Ectodermal cell (in vitro differentiated cells): ENCODE results near the gene HSD17B7.

ENCODE experiments used
- H3K27ac ChIP-seq: 2 replicates; pipeline ENCODE4 v1.7.0; 2013; ENCODE audit warnings: mild to moderate bottlenecking, low read depth, low read length; ENCODE audit not compliant: insufficient read depth, poor library complexity, severe bottlenecking
- H3K27me3 ChIP-seq: 2 replicates; pipeline ENCODE4 v1.7.0; 2013; ENCODE audit warnings: mild to moderate bottlenecking, low read length; ENCODE audit not compliant: insufficient read depth, control insufficient read depth, poor library complexity, severe bottlenecking
- H3K36me3 ChIP-seq: one replicate; pipeline ENCODE4 v1.7.0; 2013; ENCODE audit warnings: low read length; ENCODE audit not compliant: control insufficient read depth, insufficient read depth
- H3K4me1 ChIP-seq: one replicate; pipeline ENCODE4 v1.7.0; 2013; ENCODE audit warnings: low read length; ENCODE audit not compliant: control insufficient read depth, insufficient read depth
- H3K4me3 ChIP-seq: 2 replicates; pipeline ENCODE4 v1.7.0; 2013; ENCODE audit warnings: low read depth, low read length, control low read depth; ENCODE audit not compliant: insufficient read depth
- H3K9me3 ChIP-seq: 2 replicates; pipeline ENCODE4 v1.7.0; 2013; ENCODE audit warnings: mild to moderate bottlenecking, low read length, moderate library complexity; ENCODE audit not compliant: control insufficient read depth
- WGBS, 2 experiments: methylation state at CpG; one replicate each; pipeline ENCODE4 v1.1.7; 2013; ENCODE audit warnings: missing lambda C conversion rate in 2 of 2; 5-methylcytosine and 5-hydroxymethylcytosine counted together

HSD17B7 gene

DNA sequence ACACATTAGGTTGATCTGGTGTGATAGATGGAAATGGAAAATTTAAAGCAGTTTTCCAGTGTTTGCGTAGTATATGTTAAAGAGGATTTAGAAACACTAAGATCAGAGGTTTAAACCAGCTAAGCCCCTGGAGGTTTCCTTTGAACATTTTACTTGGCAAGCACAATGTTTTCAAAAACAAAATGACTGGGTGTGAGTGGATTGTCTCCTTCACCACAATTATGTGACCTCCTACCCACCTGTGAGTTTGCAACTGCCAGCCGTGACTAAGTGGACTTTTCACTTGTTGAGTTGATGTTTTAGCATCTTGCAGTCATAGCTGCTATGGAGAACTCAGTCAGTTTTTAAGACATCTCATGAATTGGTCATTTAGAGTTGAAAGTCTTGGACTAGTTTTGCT, 65.8 kb downstream of the HSD17B7 start:
- Histone ChIP-seq H3K27ac (no peak overlapping the region), H3K27me3 (no peaks in the 10 kb centered on the region), H3K36me3 (no peaks in the 10 kb centered on the region), H3K4me3 (no peak overlapping the region), H3K4me1 (peaks cover 16% of the 10 kb centered on the region), H3K9me3 (no peaks in the 10 kb centered on the region)
- 87 to 94% methylated on average over 2 of the region's 2 CpGs for whole genome bisulfite sequencing, 2 experiments

DNA sequence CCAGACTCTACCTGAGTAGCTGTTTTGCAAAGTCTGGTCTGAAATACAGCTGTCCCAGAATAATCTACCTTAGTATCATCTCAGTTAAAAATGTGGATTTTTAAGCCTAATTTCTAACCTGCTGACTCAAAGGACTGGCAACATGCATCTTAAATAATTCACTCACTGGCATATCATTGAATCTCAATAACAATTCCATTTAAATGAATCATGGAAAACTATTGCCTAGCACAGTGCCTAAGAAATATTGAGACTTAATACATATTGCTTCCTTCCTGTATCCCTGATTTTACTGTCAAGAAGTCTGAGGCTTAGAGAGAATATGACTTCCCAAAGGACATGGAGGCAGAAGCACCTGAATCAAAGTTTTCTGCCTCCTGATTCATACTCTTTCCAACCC, 67.3 kb downstream of the HSD17B7 start:
- peaks cover 27% of the 10 kb centered on the region for H3K4me1 ChIP-seq
- no peak overlapping the region for H3K4me3 ChIP-seq

DNA sequence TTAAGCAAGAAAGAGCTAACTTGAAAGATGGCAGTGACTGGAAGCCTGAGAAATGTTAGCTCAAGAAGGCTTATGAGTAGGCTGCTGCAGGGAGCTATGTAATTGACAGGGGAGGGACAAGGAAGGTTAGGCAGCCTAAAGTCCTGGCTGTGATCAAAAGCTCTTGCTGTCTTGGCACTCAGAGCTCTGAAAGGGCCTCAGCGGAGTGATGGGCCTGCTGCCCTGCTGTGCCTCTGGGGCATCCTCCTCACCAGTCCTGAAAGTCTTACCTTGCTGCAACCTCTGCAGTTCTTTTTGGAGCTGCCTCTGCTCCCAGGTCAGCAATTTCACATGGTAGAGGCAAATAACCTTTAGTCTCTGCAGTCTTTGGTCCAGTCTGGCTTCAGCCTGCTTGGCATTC, 68.7 kb downstream of the HSD17B7 start:
- Histone ChIP-seq H3K27ac (no peak overlapping the region), H3K9me3 (no peaks in the 10 kb centered on the region), H3K4me3 (no peak overlapping the region), H3K4me1 (peaks cover 27% of the 10 kb centered on the region), H3K36me3 (no peaks in the 10 kb centered on the region), H3K27me3 (no peaks in the 10 kb centered on the region)
- WGBS, 2 experiments = 10 to 12% methylated on average over 1 of the region's 1 CpG

More for the DNA sequence above, 67.3 kb downstream of the HSD17B7 start:
- Histone ChIP-seq H3K36me3 (no peaks in the 10 kb centered on the region), H3K27ac (no peak overlapping the region), H3K9me3 (no peaks in the 10 kb centered on the region), H3K27me3 (no peaks in the 10 kb centered on the region)

DNA sequence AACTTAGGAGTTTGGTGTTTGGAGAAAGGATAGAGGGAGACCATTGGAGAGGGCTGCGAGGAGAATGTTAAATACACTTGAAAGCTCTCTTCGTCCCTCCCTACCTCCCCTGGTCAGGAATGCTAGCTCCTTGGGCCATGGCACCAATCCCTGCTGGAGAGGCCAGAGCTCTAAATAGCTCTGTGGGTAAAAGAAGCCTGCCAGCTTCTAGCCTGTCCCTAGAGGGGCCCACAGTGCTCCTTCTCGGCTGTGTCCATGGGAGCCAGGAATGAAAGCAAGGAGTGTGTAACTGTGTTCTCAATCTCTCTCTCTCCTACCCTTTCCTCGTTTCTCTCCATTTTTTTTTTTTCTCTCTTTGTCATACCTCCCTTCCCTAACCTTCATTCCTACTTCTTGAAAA, 70.6 kb downstream of the HSD17B7 start, which contains the start of gene CCDC190:
TSS of gene CCDC190 (minus strand) at position 75 of the 400 bp plus-strand sequence. CDS start 1,529 bp downstream, outside the sequence.
- Histone ChIP-seq H3K27me3 (no peaks in the 10 kb centered on the region), H3K36me3 (no peaks in the 10 kb centered on the region), H3K27ac (no peak within 1 kb of the TSS), H3K4me3 (no peak within 1 kb of the TSS), H3K4me1 (peaks cover 27% of the 10 kb centered on the region), H3K9me3 (no peaks in the 10 kb centered on the region)
- 74 to 75% methylated on average over 4 of the region's 4 CpGs for WGBS, 2 experiments

DNA sequence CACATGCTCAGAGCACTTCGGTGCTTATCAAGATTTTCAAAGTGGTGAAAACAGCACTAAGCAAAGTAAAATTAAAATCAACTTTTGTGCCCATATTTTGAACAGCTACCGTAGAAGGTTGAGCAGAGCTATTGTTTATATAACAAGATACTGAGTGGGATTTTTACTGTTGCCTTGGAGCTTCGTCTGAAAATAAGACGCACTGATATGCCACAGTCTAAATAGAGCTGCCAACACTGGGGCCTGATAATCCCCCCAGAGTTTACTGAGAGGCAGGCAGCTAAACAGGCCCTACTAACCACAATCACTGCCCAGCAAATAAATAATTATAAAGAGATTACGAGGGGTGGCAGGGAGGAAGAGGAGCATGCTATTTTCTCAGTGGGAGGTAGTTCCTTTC, 71.1 kb downstream of the HSD17B7 start:
- no peaks in the 10 kb centered on the region for H3K36me3 ChIP-seq
- no peaks in the 10 kb centered on the region for H3K27me3 ChIP-seq
- no peaks in the 10 kb centered on the region for H3K9me3 ChIP-seq
- no peak overlapping the region for H3K27ac ChIP-seq
- 93 to 94% methylated on average over 4 to 5 of the region's 5 CpGs for WGBS, 2 experiments
- no peak overlapping the region for H3K4me3 ChIP-seq
- peaks cover 23% of the 10 kb centered on the region for H3K4me1 ChIP-seq
